UCSD-AML1 (cell line): ENCODE measurements around the gene ETF1.

Source experiments
- DNase-seq: peaks from one replicate; lab custom pipeline; 2025; ENCODE audit not compliant: unreplicated experiment; lab: John Stamatoyannopoulos, UW

ETF1 gene

GRCh38 chr5:138563340-138564118 is 20.5 kb upstream of the ETF1 start:
- DNase-seq = no peak

GRCh38 chr5:138560971-138561370 is 17.9 kb upstream of the ETF1 start:
- no peak for DNase-seq

- no peak for DNase-seq
Measured at GRCh38 chr5:138559937-138560336, 16.9 kb upstream of the ETF1 start.

GRCh38 chr5:138557677-138558076 is 14.6 kb upstream of the ETF1 start:
- no peak for DNase-seq

- no peak for DNase-seq
Measured at GRCh38 chr5:138554143-138554542, 11.1 kb upstream of the ETF1 start.

- no peak for DNase-seq
Measured at GRCh38 chr5:138553437-138554095, 10.5 kb upstream of the ETF1 start.

GRCh38 chr5:138552657-138553056 is 9.6 kb upstream of the ETF1 start:
- DNase-seq = no peak

- no peak for DNase-seq
Measured at GRCh38 chr5:138549414-138549813, 6.4 kb upstream of the ETF1 start.

- no peak for DNase-seq
Measured at GRCh38 chr5:138545919-138546562, 3.0 kb upstream of the ETF1 start.

- no peak for DNase-seq
Measured at GRCh38 chr5:138544181-138545134, 1.4 kb upstream of the ETF1 start.

GRCh38 chr5:138543730-138544104 is 681 bp upstream of the ETF1 start:
- no peak for DNase-seq

- peak; percentile 33 for DNase-seq
Measured at GRCh38 chr5:138542180-138542955, 668 bp downstream of the ETF1 start.

GRCh38 chr5:138541511-138542179 is 1.4 kb downstream of the ETF1 start:
- no peak for DNase-seq

- DNase-seq = no peak
Measured at GRCh38 chr5:138539791-138540190, 3.2 kb downstream of the ETF1 start.

GRCh38 chr5:138538943-138539627 is 4.0 kb downstream of the ETF1 start:
- no peak for DNase-seq

- no peak for DNase-seq
Measured at GRCh38 chr5:138536665-138537315, 6.2 kb downstream of the ETF1 start.

- no peak for DNase-seq
Measured at GRCh38 chr5:138536215-138536614, 6.8 kb downstream of the ETF1 start.
